HG03457 (cell line): ENCODE data around the gene BIRC2.
"Not testable (repeated sequence)": the region's sequence is repeated elsewhere in the genome, so short reads cannot be mapped to it uniquely, and the experiment has no call there.

Experiments used
- ATAC-seq: cut with Tn5 transposase; IDR thresholded peaks from one replicate; pipeline ENCODE4 v1.9.1; 2021; ENCODE audit warnings: moderate number of reproducible peaks; ENCODE audit not compliant: unreplicated experiment

BIRC2 gene

DNA sequence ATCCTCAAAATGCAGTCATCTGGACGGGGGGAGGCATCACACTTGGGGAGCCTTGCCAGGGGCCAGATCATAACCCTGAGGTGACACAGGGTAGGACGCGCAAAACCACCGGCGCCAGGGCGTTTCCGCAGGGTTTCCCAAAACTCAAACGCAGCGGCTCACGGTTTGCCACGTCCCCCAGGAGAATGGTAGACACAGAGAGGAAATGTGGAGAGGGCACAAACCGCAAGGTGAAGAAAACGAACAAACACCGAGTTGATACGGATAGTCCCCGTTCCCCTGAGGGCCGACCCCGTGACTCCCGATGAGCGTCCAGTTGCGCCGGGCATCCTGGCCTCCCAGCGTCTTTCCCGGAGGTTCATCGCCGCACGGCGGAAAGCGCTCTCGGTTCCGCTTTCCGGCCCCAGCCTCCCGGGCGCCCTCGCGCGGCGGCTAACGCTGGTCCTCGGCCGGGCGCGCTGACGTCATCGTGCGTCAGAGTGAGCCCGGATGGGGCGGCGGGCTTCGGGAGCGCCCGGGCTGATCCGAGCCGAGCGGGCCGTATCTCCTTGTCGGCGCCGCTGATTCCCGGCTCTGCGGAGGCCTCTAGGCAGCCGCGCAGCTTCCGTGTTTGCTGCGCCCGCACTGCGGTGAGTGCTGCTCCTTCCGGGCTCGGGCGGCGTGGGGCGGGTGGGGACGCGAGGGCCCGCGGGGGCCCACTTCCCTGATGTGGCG is at the start of gene BIRC2:
Gene BIRC2 (plus strand): TSS at position 467 of the 714 bp plus-strand sequence. CDS start 2,641 bp downstream, outside the sequence.
- ATAC-seq = peak; percentile 73

GRCh38 chr11:102300837-102301236 is 46.2 kb upstream of the BIRC2 start:
- not testable (repeated sequence) for ATAC-seq

- no peak for ATAC-seq
Measured at GRCh38 chr11:102302241-102302640, 44.8 kb upstream of the BIRC2 start.

GRCh38 chr11:102304686-102305085 is 42.3 kb upstream of the BIRC2 start:
- ATAC-seq = no peak

GRCh38 chr11:102305352-102306047 is 41.5 kb upstream of the BIRC2 start:
- ATAC-seq = no peak

GRCh38 chr11:102306048-102306597 is 40.9 kb upstream of the BIRC2 start:
- no peak for ATAC-seq

- ATAC-seq = no peak
Measured at GRCh38 chr11:102306817-102307726, 39.9 kb upstream of the BIRC2 start.

DNA sequence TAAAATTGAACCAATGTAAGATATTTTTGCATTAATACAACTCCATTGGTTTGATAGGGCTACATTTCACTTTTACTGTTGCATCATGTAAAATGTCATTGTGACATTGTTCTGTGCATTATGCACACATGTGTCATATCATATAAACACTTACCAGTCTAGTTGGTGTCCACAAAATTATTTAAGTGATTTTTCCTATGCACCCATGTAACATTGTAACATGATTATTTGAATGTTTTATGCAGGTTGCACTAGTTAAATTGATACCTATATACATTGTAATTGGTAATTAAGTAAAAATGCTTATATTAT is 39.3 kb upstream of the BIRC2 start:
- no peak for ATAC-seq

DNA sequence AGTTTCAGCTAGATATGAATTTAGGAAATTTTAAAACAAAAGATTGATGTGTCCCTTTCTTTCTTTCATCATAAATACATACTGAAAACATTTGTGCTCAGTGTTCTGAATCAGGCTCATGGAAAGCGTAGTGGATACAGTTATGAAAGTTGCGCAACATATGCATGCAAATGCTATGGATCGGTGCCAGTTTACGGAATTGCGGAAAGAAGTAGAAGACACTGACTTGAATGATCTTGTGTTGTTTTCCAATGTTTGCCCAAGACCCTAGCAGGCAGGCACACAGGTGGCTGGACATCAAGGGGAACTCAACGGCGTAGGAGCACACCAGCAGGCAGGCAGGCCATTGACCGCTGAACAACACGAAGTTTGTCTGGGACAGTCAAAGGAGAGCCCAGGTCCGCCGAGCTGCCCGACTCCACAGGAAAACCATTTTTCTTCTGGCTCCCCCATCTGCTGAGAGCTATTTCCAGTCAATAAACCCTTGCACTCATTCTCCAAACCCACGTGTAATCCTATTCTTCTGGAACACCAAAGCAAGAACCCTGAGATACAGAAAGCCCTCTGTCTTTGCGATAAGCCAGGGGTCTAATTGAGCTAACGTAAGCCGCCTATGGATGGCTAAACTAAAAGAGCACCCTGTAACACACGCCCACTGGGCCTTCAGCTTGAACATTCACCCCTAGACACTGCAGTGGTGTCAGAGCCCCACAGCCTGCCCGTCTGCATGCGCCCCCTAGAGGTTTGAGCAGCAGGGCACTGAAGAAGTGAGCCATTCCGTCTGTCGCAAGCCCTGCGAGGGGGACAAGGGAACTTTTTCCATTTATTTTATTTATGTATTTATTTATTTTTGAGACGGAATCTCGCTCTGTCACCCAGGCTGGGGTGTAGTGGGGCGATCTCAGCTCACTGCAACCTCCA is 37.1 kb upstream of the BIRC2 start:
- ATAC-seq = no peak

DNA sequence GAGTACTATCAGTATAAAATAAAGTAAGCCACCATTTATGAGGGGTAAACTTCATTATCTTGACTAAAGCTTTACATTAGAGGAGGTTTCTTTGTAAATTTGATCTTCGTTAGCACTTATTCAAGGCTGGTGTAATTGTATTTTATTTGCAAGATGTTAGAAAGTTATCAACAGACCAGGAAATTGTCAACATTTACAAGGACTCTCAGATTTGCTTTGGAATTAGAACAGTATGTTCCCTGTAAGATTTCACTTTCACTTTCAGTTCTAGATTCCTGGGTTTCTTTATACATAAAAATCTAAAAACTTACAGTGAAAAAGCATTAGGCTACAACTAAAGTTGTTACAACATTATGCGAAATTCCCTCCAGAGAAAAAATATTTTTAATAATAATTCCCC is 34.3 kb upstream of the BIRC2 start:
- no peak for ATAC-seq

- ATAC-seq = no peak
Measured at GRCh38 chr11:102313238-102313940, 33.6 kb upstream of the BIRC2 start.

DNA sequence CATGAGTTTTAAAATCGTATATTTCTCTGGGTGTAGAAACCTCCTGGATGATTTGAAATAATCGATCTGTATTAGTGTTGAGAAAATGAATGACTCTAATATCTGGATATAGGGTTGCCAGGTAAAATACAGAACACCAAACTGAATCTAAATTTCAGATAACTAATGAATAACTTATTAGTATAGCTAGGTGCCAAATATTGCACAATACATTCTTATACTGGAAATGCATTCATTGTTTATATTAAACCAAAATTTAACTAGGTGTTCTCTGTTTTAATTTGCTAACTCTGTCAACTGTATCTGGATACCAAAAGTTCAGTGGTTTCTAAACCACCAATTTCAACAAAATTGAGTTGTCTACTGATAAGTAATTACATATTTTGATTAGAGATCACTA is 32.2 kb upstream of the BIRC2 start:
- no peak for ATAC-seq

- no peak for ATAC-seq
Measured at GRCh38 chr11:102316346-102316904, 30.6 kb upstream of the BIRC2 start.

- ATAC-seq = peak; percentile 80
Measured at GRCh38 chr11:102317099-102317767, 29.8 kb upstream of the BIRC2 start, which contains the start of gene BIRC3. Gene BIRC3, plus strand, starts transcription at chr11:102317484. Its CDS starts 7,026 bp downstream, at chr11:102324510.

DNA sequence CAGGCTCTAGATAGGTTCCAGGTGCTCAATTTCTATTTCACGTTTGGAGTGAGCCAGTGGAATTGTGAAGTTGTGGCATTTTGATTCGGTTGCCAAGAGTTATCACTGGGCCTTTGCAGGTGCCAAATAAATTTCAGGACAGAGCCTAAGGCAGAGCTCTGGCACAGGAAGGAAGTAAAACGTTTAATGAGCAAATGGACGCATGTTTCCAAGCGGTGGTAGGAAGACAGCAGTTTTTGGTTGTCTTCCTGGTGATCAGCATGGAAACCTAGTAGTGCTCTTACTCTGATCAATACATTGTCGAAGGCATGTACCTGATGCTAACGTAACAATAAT is 29.3 kb upstream of the BIRC2 start:
- ATAC-seq = no peak

DNA sequence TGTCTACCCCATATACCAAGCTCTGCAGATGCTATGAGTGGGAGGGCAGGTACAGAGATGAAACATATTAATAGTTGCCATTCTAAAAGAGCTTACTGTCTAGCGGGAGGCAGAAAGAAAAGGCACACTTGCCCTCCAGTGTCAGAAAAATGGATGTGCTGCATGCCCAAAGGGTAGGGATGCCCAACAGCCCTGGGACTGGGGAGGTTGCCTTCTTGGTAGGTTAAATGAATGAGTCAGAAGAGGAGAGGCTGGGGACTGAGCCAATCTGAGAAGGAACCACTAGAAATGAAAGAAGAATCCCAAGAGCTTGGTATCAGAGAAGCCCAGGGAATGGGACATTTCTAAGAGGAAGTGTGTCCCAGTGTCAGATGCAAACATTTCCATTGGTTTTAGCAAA is 28.5 kb upstream of the BIRC2 start:
- no peak for ATAC-seq

DNA sequence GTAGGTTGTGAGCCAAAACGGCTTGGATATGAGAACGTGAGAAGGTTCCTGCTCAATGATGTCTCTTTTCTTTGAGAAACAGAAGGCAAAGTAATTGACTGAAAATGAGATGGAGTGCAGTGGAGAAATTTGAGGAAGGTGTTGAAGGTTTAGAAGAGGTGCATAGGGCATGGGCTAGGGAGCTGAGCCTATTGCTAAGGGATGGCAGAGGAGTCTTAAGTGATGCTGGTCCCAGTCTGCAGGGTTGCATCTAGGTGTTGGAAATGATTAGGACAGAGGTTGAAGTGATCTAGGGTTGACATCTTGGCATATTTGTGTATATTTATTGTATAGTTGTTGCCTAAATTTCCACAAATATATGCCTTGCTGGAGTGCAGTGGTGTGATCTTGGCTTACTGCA is 27.5 kb upstream of the BIRC2 start:
- ATAC-seq = no peak

DNA sequence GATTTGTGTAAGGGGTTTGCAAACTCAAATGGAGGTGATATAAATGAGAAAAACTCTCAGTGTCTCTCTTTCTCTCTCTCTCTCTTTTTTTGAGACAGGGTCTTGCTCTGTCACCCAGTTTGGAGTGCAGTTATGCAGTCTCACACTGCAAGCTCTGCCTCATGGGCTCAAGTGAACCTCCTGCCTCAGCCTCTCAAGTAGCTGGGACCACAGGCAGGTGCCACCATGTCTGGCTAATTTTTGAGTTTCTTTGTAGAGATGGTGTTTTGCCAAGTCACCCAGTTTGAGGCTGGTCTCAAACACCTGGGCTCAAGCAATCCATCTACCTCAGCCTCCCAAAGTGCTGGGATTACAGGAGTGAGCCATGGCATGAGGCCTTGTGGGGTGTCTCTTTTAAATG is 26.8 kb upstream of the BIRC2 start:
- no peak for ATAC-seq

- ATAC-seq = no peak
Measured at GRCh38 chr11:102320679-102321078, 26.3 kb upstream of the BIRC2 start.
